Endodermal cell (in vitro differentiated cells): Measurements from ENCODE around the gene METTL9. TPM values are rescaled to one million over a fixed set of nuclear protein-coding genes. Genes with fewer than 3 reads are reported as not detected.

Source experiments
- DNase-seq: peaks from one replicate; pipeline ENCODE4 v3.0.0-alpha.2; 2017
- H3K27ac ChIP-seq: 2 replicates; pipeline ENCODE4 v1.5.1; 2013; ENCODE audit warnings: mild to moderate bottlenecking, low read depth, low read length, moderate library complexity
- H3K27me3 ChIP-seq: 2 replicates; pipeline ENCODE4 v1.6.1; 2013; ENCODE audit warnings: mild to moderate bottlenecking, low read length, moderate library complexity; ENCODE audit not compliant: insufficient read depth, control insufficient read depth, poor library complexity, severe bottlenecking
- H3K36me3 ChIP-seq: 2 replicates; pipeline ENCODE4 v1.7.0; 2013; ENCODE audit warnings: mild to moderate bottlenecking, low read length, moderate library complexity; ENCODE audit not compliant: control insufficient read depth, insufficient read depth
- H3K4me1 ChIP-seq: one replicate; pipeline ENCODE4 v1.7.0; 2013; ENCODE audit warnings: low read length; ENCODE audit not compliant: control insufficient read depth, insufficient read depth
- H3K4me3 ChIP-seq: 2 replicates; pipeline ENCODE4 v1.5.1; 2013; ENCODE audit warnings: mild to moderate bottlenecking, low read length, moderate library complexity
- H3K9ac ChIP-seq: 2 replicates; pipeline ENCODE4 v1.6.1; 2013; ENCODE audit warnings: mild to moderate bottlenecking, low read length, moderate library complexity; ENCODE audit not compliant: poor library complexity, severe bottlenecking; ENCODE audit errors: extremely low read depth
- H3K9me3 ChIP-seq: 2 replicates; pipeline ENCODE4 v1.6.1; 2013; ENCODE audit warnings: mild to moderate bottlenecking, low read length, moderate library complexity; ENCODE audit not compliant: control insufficient read depth
- H3K27ac Mint-ChIP-seq: 2 replicates; pipeline ENCODE4 v1.8.0; 2020; ENCODE audit warnings: mixed read lengths
- H3K27me3 Mint-ChIP-seq: 2 replicates; pipeline ENCODE4 v1.8.0; 2021; ENCODE audit warnings: mild to moderate bottlenecking, mixed read lengths; ENCODE audit not compliant: insufficient read depth
- H3K36me3 Mint-ChIP-seq: 2 replicates; pipeline ENCODE4 v1.8.0; 2020; ENCODE audit warnings: low read depth, mixed read lengths
- H3K4me1 Mint-ChIP-seq: 2 replicates; pipeline ENCODE4 v1.8.0; 2020; ENCODE audit warnings: mixed read lengths
- H3K4me3 Mint-ChIP-seq: 2 replicates; pipeline ENCODE4 v1.8.0; 2020; ENCODE audit warnings: mild to moderate bottlenecking, moderate library complexity, mixed read lengths
- H3K9me3 Mint-ChIP-seq: 2 replicates; pipeline ENCODE4 v1.8.0; 2020; ENCODE audit warnings: mild to moderate bottlenecking, mixed read lengths
- CTCF ChIP-seq: fragments of 200-600 bp; sonication (generic); conservative IDR thresholded peaks from 2 replicates; pipeline ENCODE4 v1.5.0; 2021; ENCODE audit warnings: antibody characterized with exemption, mild to moderate bottlenecking
- WGBS, 2 experiments: methylation state at CpG; one replicate each; pipeline versions ENCODE4 v1.1.5 to v1.1.7; 2013; ENCODE audit warnings: missing lambda C conversion rate in 2 of 2, mixed read lengths in 1 of 2; ENCODE audit not compliant: insufficient coverage in 1 of 2, insufficient read length in 1 of 2; 5-methylcytosine and 5-hydroxymethylcytosine counted together
- total RNA-seq, 2 donors: library from RNA; stranded (reverse); fragmentation: NEBNext Ultra II Directional in 1 of 2; extraction: Animal tissue kit (Norgen Biotek cat#: 25700) in 1 of 2; gene quantifications; 2 replicates in 1 of 2; 3 replicates in 1 of 2; pipeline ENCODE4 v1.2.1, GENCODE V29; 2021

The METTL9 gene
- total RNA-seq, 2 donors from 2014 or later, result 145 to 149 TPM

- TF ChIP-seq CTCF, result peak; percentile 57
- WGBS, 2 experiments, result 85 to 93% methylated on average over 5 to 9 of the region's 9 CpGs
- no peak overlapping the region for H3K4me3 Mint-ChIP-seq
- H3K4me1 Mint-ChIP-seq, result no peaks in the 10 kb centered on the region
- H3K4me3 ChIP-seq, result no peak overlapping the region
- no peak overlapping the region for H3K27ac ChIP-seq
- no peaks in the 10 kb centered on the region for H3K36me3 Mint-ChIP-seq
- H3K4me1 ChIP-seq, result no peaks in the 10 kb centered on the region
- H3K9me3 ChIP-seq, result no peaks in the 10 kb centered on the region
- H3K9me3 Mint-ChIP-seq, result no peaks in the 10 kb centered on the region
- H3K27me3 ChIP-seq, result no peaks in the 10 kb centered on the region
- H3K27ac Mint-ChIP-seq, result no peak overlapping the region
- no peak overlapping the region for H3K9ac ChIP-seq
- no peak for DNase-seq
- H3K36me3 ChIP-seq, result no peaks in the 10 kb centered on the region
- peaks cover 3% of the 10 kb centered on the region for H3K27me3 Mint-ChIP-seq
These were observed 99.0 kb downstream of the METTL9 start for GRCh38 chr16:21698169-21699032.

- no peak for TF ChIP-seq CTCF
- Mint-ChIP-seq H3K4me1 (no peaks in the 10 kb centered on the region), H3K27me3 (no peaks in the 10 kb centered on the region), H3K4me3 (no peak overlapping the region), H3K27ac (no peak overlapping the region), H3K9me3 (no peaks in the 10 kb centered on the region), H3K36me3 (no peaks in the 10 kb centered on the region)
- DNase-seq, result no peak
- H3K4me1 ChIP-seq, result no peaks in the 10 kb centered on the region
- no peak overlapping the region for H3K27ac ChIP-seq
- no peaks in the 10 kb centered on the region for H3K27me3 ChIP-seq
- H3K36me3 ChIP-seq, result no peaks in the 10 kb centered on the region
- no peak overlapping the region for H3K4me3 ChIP-seq
- whole genome bisulfite sequencing, 2 experiments, result 42% methylated on average over 2 of the region's 2 CpGs; no CpG with 5 or more reads in 1 of the 2 experiments
- H3K9ac ChIP-seq, result no peak overlapping the region
- H3K9me3 ChIP-seq, result no peaks in the 10 kb centered on the region
These were observed 101.9 kb downstream of the METTL9 start for GRCh38 chr16:21701271-21701670.

- 93 to 100% methylated on average over 1 to 3 of the region's 3 CpGs for WGBS, 2 experiments
- H3K9me3 Mint-ChIP-seq, result no peaks in the 10 kb centered on the region
These were observed 102.9 kb downstream of the METTL9 start for GRCh38 chr16:21702276-21702675.

More at GRCh38 chr16:21702276-21702675, 102.9 kb downstream of the METTL9 start:
- Histone ChIP-seq H3K27me3 (no peaks in the 10 kb centered on the region), H3K4me1 (no peaks in the 10 kb centered on the region), H3K9me3 (no peaks in the 10 kb centered on the region), H3K9ac (no peak overlapping the region), H3K27ac (no peak overlapping the region), H3K36me3 (no peaks in the 10 kb centered on the region), H3K4me3 (no peak overlapping the region)
- H3K4me3 Mint-ChIP-seq, result no peak overlapping the region
- no peaks in the 10 kb centered on the region for H3K4me1 Mint-ChIP-seq
- no peak for TF ChIP-seq CTCF
- no peaks in the 10 kb centered on the region for H3K36me3 Mint-ChIP-seq
- DNase-seq, result no peak
- no peak overlapping the region for H3K27ac Mint-ChIP-seq
- H3K27me3 Mint-ChIP-seq, result no peaks in the 10 kb centered on the region
